ENCODE results near the gene FAM78B.

The FAM78B gene

DNA sequence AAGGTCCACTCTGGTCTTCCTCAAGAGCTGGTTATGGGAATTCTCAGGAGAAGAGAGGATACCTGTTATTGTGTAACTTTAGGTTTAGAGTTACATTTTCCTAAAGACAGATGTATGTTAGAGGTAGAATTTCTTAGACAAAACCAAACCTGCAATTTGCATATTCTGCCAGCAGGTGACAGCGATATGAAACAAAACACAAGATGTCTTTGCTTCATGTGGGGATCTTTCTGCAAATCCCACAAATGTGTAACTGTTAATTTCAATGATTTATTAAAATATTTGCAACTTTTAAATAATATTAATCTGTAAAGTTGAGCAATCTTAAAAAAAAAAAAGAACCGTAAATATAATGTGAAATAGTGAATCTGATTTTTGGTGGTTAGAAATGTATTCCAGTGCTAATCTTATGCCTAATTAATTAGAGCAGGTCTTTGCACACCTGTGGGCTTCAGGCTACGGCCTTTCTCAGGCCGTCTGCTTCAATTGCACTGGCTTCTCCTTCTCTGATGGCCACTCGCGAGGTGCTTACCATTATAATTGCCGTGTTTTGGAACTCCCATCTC, 33.4 kb downstream of the FAM78B start:
- Histone ChIP-seq H3K9me3 (peaks cover 0 to 2% (median 0%) of the 10 kb centered on the region in 3 donors), H3K4me3 (no peak overlapping the region), H3K36me3 (no peaks in the 10 kb centered on the region), H3K4me1 (no peaks in the 10 kb centered on the region), H3K27ac (no peak overlapping the region), H3K27me3 (no peaks in the 10 kb centered on the region)
- TF ChIP-seq, protein P1, sequence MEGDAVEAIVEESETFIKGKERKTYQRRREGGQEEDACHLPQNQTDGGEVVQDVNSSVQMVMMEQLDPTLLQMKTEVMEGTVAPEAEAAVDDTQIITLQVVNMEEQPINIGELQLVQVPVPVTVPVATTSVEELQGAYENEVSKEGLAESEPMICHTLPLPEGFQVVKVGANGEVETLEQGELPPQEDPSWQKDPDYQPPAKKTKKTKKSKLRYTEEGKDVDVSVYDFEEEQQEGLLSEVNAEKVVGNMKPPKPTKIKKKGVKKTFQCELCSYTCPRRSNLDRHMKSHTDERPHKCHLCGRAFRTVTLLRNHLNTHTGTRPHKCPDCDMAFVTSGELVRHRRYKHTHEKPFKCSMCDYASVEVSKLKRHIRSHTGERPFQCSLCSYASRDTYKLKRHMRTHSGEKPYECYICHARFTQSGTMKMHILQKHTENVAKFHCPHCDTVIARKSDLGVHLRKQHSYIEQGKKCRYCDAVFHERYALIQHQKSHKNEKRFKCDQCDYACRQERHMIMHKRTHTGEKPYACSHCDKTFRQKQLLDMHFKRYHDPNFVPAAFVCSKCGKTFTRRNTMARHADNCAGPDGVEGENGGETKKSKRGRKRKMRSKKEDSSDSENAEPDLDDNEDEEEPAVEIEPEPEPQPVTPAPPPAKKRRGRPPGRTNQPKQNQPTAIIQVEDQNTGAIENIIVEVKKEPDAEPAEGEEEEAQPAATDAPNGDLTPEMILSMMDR (IDR thresholded peaks at IDR 0.05) = peak in 1 of 2 experiments; percentile 4
- intact Hi-C loops (cut with DNase I; ENCODE audit: low total_unique reads) = no loop called here
- no peak for DNase-seq

DNA sequence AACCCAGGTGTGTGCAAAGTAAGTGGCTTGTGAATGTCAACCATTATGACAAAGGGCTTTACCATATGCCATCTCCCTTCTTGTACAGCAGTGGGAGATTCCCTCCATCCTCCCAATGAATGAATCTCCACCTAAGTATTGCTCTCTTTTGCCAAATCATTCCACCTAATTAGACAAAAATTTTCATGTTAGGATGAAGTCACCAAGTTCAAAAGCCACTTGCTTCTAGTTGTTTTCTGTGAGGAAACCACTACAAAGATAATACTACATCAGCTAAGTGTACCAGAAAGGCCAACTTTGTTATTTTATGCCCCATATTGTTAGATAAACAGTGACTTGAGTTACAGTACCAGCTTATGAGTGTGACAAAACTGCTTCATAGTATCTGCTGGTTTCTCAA, 34.3 kb downstream of the FAM78B start:
- Histone ChIP-seq H3K27me3 (no peaks in the 10 kb centered on the region), H3K9me3 (peaks cover 0 to 2% (median 0%) of the 10 kb centered on the region in 3 donors), H3K4me1 (no peaks in the 10 kb centered on the region), H3K27ac (no peak overlapping the region), H3K36me3 (no peaks in the 10 kb centered on the region), H3K4me3 (no peak overlapping the region)
- no peak for DNase-seq
- TF ChIP-seq, protein P1 (IDR thresholded peaks at IDR 0.05) = no peak
- intact Hi-C loops (cut with DNase I; ENCODE audit: low total_unique reads) = no loop called here

DNA sequence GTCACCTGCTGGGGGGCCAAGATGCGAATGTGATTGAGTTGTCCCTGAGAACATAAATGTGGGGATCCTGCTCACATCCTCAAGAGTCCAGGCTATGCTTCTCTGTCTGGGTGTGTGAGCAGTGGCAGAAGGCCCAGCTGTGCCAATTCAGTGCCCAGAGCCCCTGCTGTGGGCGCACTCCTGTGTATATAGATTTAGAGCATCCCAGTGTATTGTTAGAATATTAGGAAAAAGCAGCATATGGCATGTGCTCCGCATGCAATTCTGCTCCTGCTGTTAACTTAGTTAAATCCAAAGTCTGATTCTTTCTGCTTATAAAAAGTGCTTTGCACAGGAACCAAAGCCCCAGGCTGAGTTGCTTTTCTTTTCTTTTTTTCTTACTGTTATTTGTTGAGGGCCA, 37.8 kb downstream of the FAM78B start:
- TF ChIP-seq, protein P1 (IDR thresholded peaks at IDR 0.05) = no peak
- H3K9me3 ChIP-seq = peaks cover 0 to 2% (median 0%) of the 10 kb centered on the region in 3 donors
- no peak overlapping the region for H3K27ac ChIP-seq
- DNase-seq = no peak
- H3K27me3 ChIP-seq = no peaks in the 10 kb centered on the region
- intact Hi-C loops (cut with DNase I; ENCODE audit: low total_unique reads) = no loop called here
- no peaks in the 10 kb centered on the region for H3K4me1 ChIP-seq
- no peak overlapping the region for H3K4me3 ChIP-seq
- H3K36me3 ChIP-seq = no peaks in the 10 kb centered on the region

- no peaks in the 10 kb centered on the region for H3K4me1 ChIP-seq
- H3K4me3 ChIP-seq = no peak overlapping the region
- no peak for DNase-seq
- H3K27ac ChIP-seq = no peak overlapping the region
- TF ChIP-seq, protein P1 (IDR thresholded peaks at IDR 0.05) = no peak
- H3K27me3 ChIP-seq = no peaks in the 10 kb centered on the region
- H3K36me3 ChIP-seq = no peaks in the 10 kb centered on the region
- peaks cover 0 to 2% (median 0%) of the 10 kb centered on the region in 3 donors for H3K9me3 ChIP-seq
- intact Hi-C loops (cut with DNase I; ENCODE audit: low total_unique reads) = no loop called here
These were observed 38.6 kb downstream of the FAM78B start for GRCh38 chr1:166128195-166128594.

DNA sequence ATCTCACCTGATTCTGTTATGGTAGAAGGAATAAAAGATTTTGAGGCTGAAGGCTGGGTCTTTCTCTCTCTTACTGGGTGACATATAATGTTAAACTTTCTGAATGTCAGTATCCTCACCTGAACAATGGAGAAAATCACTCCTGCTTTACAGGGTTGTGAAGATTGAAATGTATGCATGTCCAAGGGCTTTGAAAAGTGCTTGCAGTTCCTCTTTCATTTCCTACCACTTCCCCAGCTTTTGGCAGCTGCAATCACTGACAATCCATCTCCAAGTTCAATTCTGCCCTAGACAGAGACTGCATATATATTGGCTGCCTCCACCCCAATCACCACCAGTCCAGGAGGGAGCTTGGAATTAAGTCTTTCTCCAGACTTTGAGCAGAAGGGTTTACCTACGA, 39.8 kb downstream of the FAM78B start:
- Histone ChIP-seq H3K4me3 (no peak overlapping the region), H3K27ac (no peak overlapping the region), H3K9me3 (no peaks in the 10 kb centered on the region), H3K36me3 (no peaks in the 10 kb centered on the region), H3K4me1 (no peaks in the 10 kb centered on the region), H3K27me3 (no peaks in the 10 kb centered on the region)
- TF ChIP-seq, protein P1 (IDR thresholded peaks at IDR 0.05) = no peak
- intact Hi-C loops (cut with DNase I; ENCODE audit: low total_unique reads) = no loop called here
- DNase-seq = no peak

Measured in tibial artery (tissue), 4 donors.